GM12878 (cell line): ENCODE measurements around the gene COQ4. TPM values are rescaled to one million over a fixed set of nuclear protein-coding genes. Genes with fewer than 3 reads are reported as not detected.

Source experiments
- ATAC-seq: fragments of 200-7000 bp; cut with Tn5 transposase; 3 replicates; pipeline ENCODE4 v1.9.1; 2020; ENCODE audit warnings: mild to moderate bottlenecking, moderate library complexity
- BruUV-seq: library from RNA; stranded (reverse); fragments of 400-500 nt; replicated peaks from 2 replicates; lab custom pipeline; 2021; lab: Mats Ljungman, UMichigan
- CTCF ChIA-PET: fragments of 300-600 bp; sonication (Branson Sonifier 250); formaldehyde crosslinking; extraction: SDS; loops from one replicate; lab custom pipeline; 2021; ENCODE audit warnings: inconsistent platforms; lab: Yijun Ruan, JAX
- POLR2A ChIA-PET: fragments of 350-600 bp; formaldehyde crosslinking; extraction: SDS; loops from one replicate; lab custom pipeline; 2021; ENCODE audit warnings: inconsistent platforms; lab: Charles Lee
- RAD21 ChIA-PET: fragments of 300-600 bp; sonication (Branson Sonifier 250); formaldehyde crosslinking; loops from one replicate; lab custom pipeline; 2023; ENCODE audit warnings: antibody characterized with exemption; ENCODE audit not compliant: unreplicated experiment; lab: Charles Lee
- SMC1A ChIA-PET: fragments of 300-600 bp; sonication (Branson Sonifier 250); formaldehyde crosslinking; loops from one replicate; lab custom pipeline; 2023; ENCODE audit not compliant: unreplicated experiment, uncharacterized antibody; lab: Charles Lee
- DNase-seq: peaks from one replicate; pipeline ENCODE4 v3.0.0-alpha.2; 2011; ENCODE audit warnings: low read depth, low spot score
- FAIRE-seq: peaks from 3 replicates; lab custom pipeline; 2011; peaks lifted over from hg19 to GRCh38; lab: Jason Lieb, UNC
- H2AFZ ChIP-seq: 2 replicates; pipeline ENCODE4 v1.6.0; 2011; ENCODE audit warnings: low read depth, low read length, control low read depth; ENCODE audit not compliant: control insufficient read depth
- H3K27ac ChIP-seq: 2 replicates; pipeline ENCODE4 v1.5.1; 2011; ENCODE audit warnings: control low read depth; ENCODE audit not compliant: control insufficient read depth, insufficient read depth
- H3K27me3 ChIP-seq, 2 experiments: replicated peaks in 1 of 2; 2 replicates each; pipeline versions ENCODE4 v1.6.0 to v1.6.1; 2011; ENCODE audit warnings: low read length in 1 of 2; ENCODE audit not compliant: control insufficient read depth in 2 of 2, insufficient read depth in 2 of 2
- H3K36me3 ChIP-seq, 2 experiments: 2 replicates each; pipeline ENCODE4 v1.5.1; 2011; ENCODE audit warnings: low read length in 1 of 2; ENCODE audit not compliant: control insufficient read depth in 2 of 2, insufficient read depth in 2 of 2
- H3K4me1 ChIP-seq: 2 replicates; pipeline ENCODE4 v1.6.1; 2011; ENCODE audit warnings: mild to moderate bottlenecking, low read length, moderate library complexity, mixed read lengths; ENCODE audit not compliant: control insufficient read depth, insufficient read depth
- H3K4me2 ChIP-seq: 2 replicates; pipeline ENCODE4 v1.6.0; 2011; ENCODE audit warnings: control low read depth; ENCODE audit not compliant: control insufficient read depth, insufficient read depth
- H3K4me3 ChIP-seq: fragments of 200-600 bp; sonication (generic); 2 replicates; pipeline ENCODE4 v1.5.1; 2016
- H3K79me2 ChIP-seq: 2 replicates; pipeline ENCODE4 v1.6.0; 2011; ENCODE audit warnings: low read length; ENCODE audit not compliant: control insufficient read depth, insufficient read depth
- H3K9ac ChIP-seq: 2 replicates; pipeline ENCODE4 v1.8.0; 2011; ENCODE audit warnings: low read length, control low read depth, mixed read lengths; ENCODE audit not compliant: control insufficient read depth, insufficient read depth
- H3K9me3 ChIP-seq: replicated peaks from 3 replicates; pipeline ENCODE4 v1.5.1; 2011; ENCODE audit warnings: mild to moderate bottlenecking, low read length; ENCODE audit not compliant: control insufficient read depth, insufficient read depth
- H4K20me1 ChIP-seq: 2 replicates; pipeline ENCODE4 v1.6.0; 2011; ENCODE audit not compliant: control insufficient read depth, insufficient read depth
- ATF2 ChIP-seq: IDR thresholded peaks from 2 replicates; pipeline ENCODE4 v1.6.1; 2012; ENCODE audit warnings: low read length, inconsistent platforms
- ATF3 ChIP-seq: IDR thresholded peaks from 2 replicates; pipeline ENCODE4 v1.6.1; 2011; ENCODE audit warnings: low read depth, mild to moderate bottlenecking, low read length, moderate library complexity, borderline replicate concordance; ENCODE audit errors: extremely low read depth
- BMI1 ChIP-seq: fragments of 450-650 bp; IDR thresholded peaks from 2 replicates; pipeline ENCODE4 v1.6.1; 2016; ENCODE audit warnings: mild to moderate bottlenecking, moderate library complexity, borderline replicate concordance
- EP300 ChIP-seq, 2 experiments: fragments of 150-350 bp in 1 of 2; IDR thresholded peaks; 2 replicates each; pipeline ENCODE4 v1.6.1; 2011 to 2012; ENCODE audit warnings: low read depth in 2 of 2, low read length in 2 of 2, borderline replicate concordance in 1 of 2, improper control_type of control experiment in 1 of 2, inconsistent platforms in 1 of 2; ENCODE audit not compliant: control insufficient read depth in 1 of 2
- EZH2 ChIP-seq: IDR thresholded peaks from 2 replicates; pipeline ENCODE4 v1.6.1; 2012; ENCODE audit warnings: low read depth, mild to moderate bottlenecking, control low read depth, inconsistent platforms, low read length, borderline replicate concordance; ENCODE audit not compliant: control insufficient read depth
- HDAC2 ChIP-seq: fragments of 200-600 bp; sonication (generic); IDR thresholded peaks from 2 replicates; pipeline ENCODE4 v1.6.1; 2017
- HDAC6 ChIP-seq: fragments of 200-600 bp; sonication (generic); IDR thresholded peaks from one replicate; pipeline ENCODE4 v1.8.0; 2017; ENCODE audit warnings: antibody characterized with exemption; ENCODE audit not compliant: unreplicated experiment
- IKZF1 ChIP-seq: fragments of 450-650 bp; conservative IDR thresholded peaks from 2 replicates; pipeline ENCODE4 v1.6.1; 2017; ENCODE audit warnings: antibody characterized with exemption, mild to moderate bottlenecking
- TCF12 ChIP-seq: IDR thresholded peaks from 2 replicates; pipeline ENCODE4 v1.6.1; 2011; ENCODE audit warnings: low read depth, mild to moderate bottlenecking, low read length
- USF1 ChIP-seq: IDR thresholded peaks from 2 replicates; pipeline ENCODE4 v1.6.1; 2011; ENCODE audit warnings: borderline replicate concordance, low read depth, mild to moderate bottlenecking, moderate library complexity, mixed read lengths, low read length; ENCODE audit not compliant: insufficient read depth; ENCODE audit errors: extremely low read length
- USF2 ChIP-seq: IDR thresholded peaks from 2 replicates; pipeline ENCODE4 v1.6.1; 2011; ENCODE audit warnings: low read depth, low read length, improper control_type of control experiment, borderline replicate concordance
- ZNF274 ChIP-seq: IDR thresholded peaks from one replicate; pipeline ENCODE4 v1.8.0; 2011; ENCODE audit not compliant: insufficient read length, insufficient read depth
- WGBS: methylation state at CpG from one replicate; pipeline ENCODE4 v1.1.6; 2016; ENCODE audit warnings: low lambda C conversion rate; ENCODE audit not compliant: insufficient replicate concordance, insufficient coverage; ENCODE audit errors: missing lambda C conversion rate; 5-methylcytosine and 5-hydroxymethylcytosine counted together
- in situ Hi-C: fragments of 300-500 bp; cut with MboI; formaldehyde crosslinking; loops from 9 replicates; pipeline ENCODE4 v1.14.3; 2018; ENCODE audit warnings: mixed read lengths
- intact Hi-C: fragments of 100-400 bp; cut with micrococcal nuclease; formaldehyde crosslinking; loops from one replicate; pipeline ENCODE4 v1.14.2; 2022; ENCODE audit not compliant: unreplicated experiment
- polyA plus RNA-seq, 11 experiments: library from polyadenylated mRNA; depleted of rRNA in 4 of 11; unstranded in 6 of 11; stranded (reverse) in 5 of 11; fragments of >200 nt; fragmentation: Nextera tagmentation in 4 of 11; fragmentation: Illumina TruSeq in 1 of 11; extraction: Ambion mirVana in 4 of 11; extraction: Trizol in 1 of 11; gene quantifications; 1 replicate in 1 of 11; 2 replicates in 10 of 11; pipeline versions ENCODE4 v1.2.1 to v1.2.3, GENCODE V29; 2011 to 2016; ENCODE audit warnings: inconsistent platforms in 2 of 11, missing spikeins in 2 of 11, low read depth in 1 of 11
- total RNA-seq, 4 experiments: library from RNA; depleted of rRNA in 3 of 4; stranded (reverse); fragments of >200 nt in 3 of 4; fragmentation: Illumina TruSeq in 1 of 4; extraction: Trizol in 1 of 4; gene quantifications; 2 replicates each; pipeline versions ENCODE4 v1.2.1 to v1.2.3, GENCODE V29; 2013 to 2021

The COQ4 gene
- total and polyA plus RNA-seq, 10 of the 15 experiments (the other 5 are each of a cell fraction or from before 2014, with no cell fraction given), result 3.8 to 64.1 (median 38.6) TPM

- Histone ChIP-seq H3K4me3 (no peak overlapping the region), H3K36me3 (peaks cover 0 to 4% of the 10 kb centered on the region in 2 experiments; a peak in 2 of 4 replicates), H3K79me2 (no peaks in the 10 kb centered on the region), H3K9ac (no peak overlapping the region), H2AFZ (no peak overlapping the region), H3K4me2 (no peak overlapping the region), H3K27me3 (no peaks in the 10 kb centered on the region), H3K27ac (no peak overlapping the region), H3K4me1 (no peaks in the 10 kb centered on the region), H3K9me3 (no peaks in the 10 kb centered on the region)
- ChIA-PET SMC1A (interaction anchor here (0.9 kb wide), 1 partner anchor 17 kb away, joined by 3 read pairs; no protein-coding TSS in a partner anchor), POLR2A (no interaction called here), CTCF (interaction anchor here (0.7 to 2.4 kb wide), 3 partner anchors 9 to 50 kb away, joined by 3 to 14 read pairs (median 3); no protein-coding TSS in a partner anchor)
- no peak for DNase-seq
- in situ Hi-C loops (no loop called here), intact Hi-C loops (loop anchor here (5.0 kb wide), 1 partner anchor 218 kb away; the partner anchor contains the start of gene PTGES2)
- FAIRE-seq, result no peak
- ATAC-seq, result no peak
- no TSS peak for BruUV-seq
- 87% methylated on average over 27 of the region's 28 CpGs for WGBS
- TF ChIP-seq BMI1 (no peak), EZH2 (no peak), USF1 (no peak), EP300 (IDR thresholded peaks at IDR 0.05; ENCODE audit: borderline replicate concordance in 1 of 2, control insufficient read depth in 1 of 2, low read depth in 2 of 2, low read length in 2 of 2) (no peak), ATF3 (no peak), USF2 (no peak), IKZF1 (no peak), TCF12 (no peak), ZNF274 (no peak), HDAC2 (no peak), HDAC6 (no peak), ATF2 (no peak)
- TF ChIP-seq, all 136 proteins: peak for 0
- H4K20me1 ChIP-seq, result no peaks in the 10 kb centered on the region
- RAD21 ChIA-PET, result no interaction called here
Observed at GRCh38 chr9:128344931-128345605, 22.4 kb downstream of the COQ4 start.
